Activated CD4-positive, alpha-beta T cell treated with anti-CD3 and anti-CD28 coated beads, Interleukin-2, amount 50 U/mL, for 48 hours (primary cell): ENCODE data around the gene SMIM22.

Experiments used
- DNase-seq, 2 experiments: peaks; one replicate each; pipeline ENCODE4 v3.0.0-alpha.2; 2020

SMIM22 gene

GRCh38 chr16:4797805-4798252, 2.7 kb downstream of the SMIM22 start:
- no peak for DNase-seq

DNA sequence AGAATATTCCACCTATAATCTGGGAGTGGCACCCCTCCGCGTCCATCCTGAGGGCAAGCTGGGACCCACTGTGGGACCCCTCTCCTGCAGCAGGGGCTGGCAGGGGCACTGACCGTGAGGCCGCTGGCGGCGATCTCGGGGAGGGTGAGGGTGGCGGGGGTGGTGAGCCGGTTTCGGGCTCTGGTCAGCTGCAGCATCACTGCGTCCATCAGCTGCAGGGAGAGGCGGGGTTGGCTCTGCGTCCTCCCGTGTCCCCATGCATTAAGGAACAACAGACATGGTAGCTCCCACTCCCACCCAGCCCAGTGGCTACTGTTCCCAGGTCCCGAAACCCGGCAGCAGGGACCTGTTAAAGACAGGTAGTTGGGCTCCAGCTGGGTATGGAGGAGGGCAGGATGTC, 3.3 kb downstream of the SMIM22 start:
- no peak for DNase-seq

- DNase-seq, result no peak
Measured at GRCh38 chr16:4799171-4799855, 4.1 kb downstream of the SMIM22 start.

GRCh38 chr16:4800290-4801041, 5.3 kb downstream of the SMIM22 start:
- no peak for DNase-seq

DNA sequence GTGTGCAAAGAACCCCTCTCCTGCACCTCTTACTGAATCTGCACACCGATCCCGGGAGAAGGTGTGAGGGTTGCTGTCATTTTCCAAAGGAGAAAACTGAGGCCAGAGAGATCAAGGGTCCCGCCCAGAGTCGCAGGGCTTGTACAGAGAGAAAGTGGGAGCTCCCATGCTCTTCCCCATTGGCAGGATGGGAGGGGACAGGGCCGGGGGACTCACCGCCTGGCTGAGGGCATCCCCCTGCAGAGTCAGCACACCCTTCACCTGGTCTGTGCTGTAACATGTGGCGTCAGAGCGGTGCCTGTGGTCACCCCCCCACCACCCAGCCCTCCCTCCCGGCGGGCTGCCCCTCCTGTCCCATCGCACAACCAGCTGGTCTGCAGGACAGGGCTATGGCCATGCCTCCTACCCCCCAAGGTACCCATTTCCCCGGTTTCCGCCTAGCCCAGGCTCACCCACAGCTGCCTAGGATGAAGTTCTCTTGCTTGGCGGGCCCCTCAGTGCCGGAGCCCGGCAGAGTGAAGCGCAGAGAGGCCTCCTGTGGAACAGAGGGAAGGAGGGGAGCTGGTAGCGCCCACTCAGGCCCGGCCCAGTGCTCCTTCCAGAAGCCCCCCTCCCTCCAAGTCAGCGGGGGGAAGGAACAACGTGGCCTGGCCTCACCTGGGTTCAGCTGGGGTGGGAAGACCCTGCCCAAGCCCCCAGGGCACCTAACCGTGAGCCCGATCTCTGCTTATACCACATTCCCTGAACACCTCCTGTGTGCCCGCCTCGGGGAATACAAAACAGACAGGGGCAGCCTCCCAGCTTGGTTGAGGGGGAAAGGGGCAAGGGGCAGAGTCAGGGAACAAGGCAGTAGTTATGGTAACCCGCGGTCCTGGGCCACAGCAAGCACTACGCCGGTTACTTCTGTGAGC, 6.1 kb downstream of the SMIM22 start:
- DNase-seq, result peak in 1 of 2 experiments; percentile 11

DNA sequence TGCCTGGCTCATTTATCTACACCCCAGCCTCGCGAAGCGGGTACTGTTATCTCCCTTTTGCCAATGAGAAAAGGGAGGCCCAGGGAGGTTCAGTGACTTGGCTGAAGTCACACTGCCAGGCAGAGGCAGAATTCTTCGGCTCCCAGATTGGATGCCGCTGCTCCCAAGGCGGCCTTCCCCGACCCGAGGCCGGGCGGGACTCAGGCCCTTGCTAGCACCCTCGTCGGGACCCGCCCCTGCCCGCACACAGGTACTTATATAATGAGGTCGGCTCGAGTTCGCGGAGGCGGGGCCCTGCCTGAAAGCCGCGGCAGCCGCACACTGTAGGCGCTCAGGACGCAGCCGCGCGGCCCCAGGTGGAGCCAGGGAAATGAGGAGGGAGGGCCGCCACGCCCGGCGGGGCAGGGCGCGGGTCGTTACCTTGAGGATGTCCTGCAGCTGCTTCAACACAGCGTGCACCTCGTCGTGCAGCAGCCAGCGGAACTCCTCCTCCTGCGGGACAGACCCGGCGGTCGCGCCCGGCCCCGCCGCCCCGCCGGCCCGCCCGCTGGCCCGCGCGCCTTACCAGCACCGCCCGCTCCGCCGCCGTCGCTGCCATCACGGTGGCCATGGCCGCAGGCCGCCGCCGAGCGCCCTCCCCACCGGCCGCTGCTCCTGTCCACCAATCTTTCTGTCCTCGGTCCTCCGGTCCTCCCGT, 6.9 kb downstream of the SMIM22 start, which contains the start of gene ROGDI:
ROGDI (minus strand) TSS at position 672 of the 697 bp plus-strand sequence; CDS start at position 610, 62 bp downstream.
- peak; percentile 76 to 80 for DNase-seq

DNA sequence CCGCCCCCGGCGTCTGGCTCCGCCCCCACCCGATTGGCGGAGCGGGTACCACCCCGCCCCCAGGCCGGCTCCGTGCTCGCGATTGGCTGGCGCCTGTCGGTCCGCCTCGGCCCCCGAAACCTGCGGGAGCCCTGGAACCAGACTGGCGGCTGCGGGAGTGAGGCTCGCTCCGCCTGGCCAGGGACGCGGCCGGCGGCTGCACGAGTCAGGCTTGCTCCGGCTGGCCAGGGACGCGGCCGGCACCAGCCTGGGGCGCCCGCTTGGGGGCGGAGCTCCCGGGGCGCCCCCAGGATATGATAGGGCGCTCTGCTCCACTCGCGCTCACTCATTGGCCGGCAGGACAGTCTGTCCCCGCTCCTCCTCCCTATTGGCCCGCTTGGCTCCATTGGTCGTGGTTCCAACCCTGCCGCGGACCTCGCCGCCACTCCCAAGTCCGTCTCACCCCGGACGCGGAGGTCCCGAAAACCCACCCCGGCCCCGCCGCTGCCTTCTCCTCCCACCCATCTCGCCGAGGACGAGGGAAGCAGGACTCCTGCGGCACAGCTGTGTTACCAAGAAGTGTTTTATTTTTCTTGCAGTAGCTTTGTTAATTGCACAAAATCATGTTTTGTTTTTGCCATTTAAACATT, 7.6 kb downstream of the SMIM22 start:
- DNase-seq, result peak; percentile 90 to 91

DNA sequence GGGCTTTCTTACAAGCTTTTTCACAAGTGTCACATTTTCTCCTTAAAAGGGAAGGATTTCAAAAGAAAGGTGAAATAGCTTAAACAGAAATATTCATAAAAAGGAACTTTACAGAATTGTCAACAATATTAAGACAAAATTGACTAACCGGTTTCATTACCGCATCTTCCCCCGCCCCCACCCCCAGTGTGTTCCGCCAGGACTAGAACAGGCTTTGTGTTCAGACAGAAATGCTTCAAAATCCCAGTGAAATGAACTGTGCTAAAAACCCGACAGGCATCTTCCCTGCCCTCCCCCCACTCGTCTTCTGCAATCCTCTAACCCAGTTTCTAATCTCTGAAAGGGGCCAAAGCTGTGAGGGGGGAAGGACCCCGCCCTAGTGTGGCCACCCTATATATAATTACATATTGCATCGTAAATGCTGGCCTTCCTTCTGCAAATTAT, 8.3 kb downstream of the SMIM22 start:
- no peak for DNase-seq

DNA sequence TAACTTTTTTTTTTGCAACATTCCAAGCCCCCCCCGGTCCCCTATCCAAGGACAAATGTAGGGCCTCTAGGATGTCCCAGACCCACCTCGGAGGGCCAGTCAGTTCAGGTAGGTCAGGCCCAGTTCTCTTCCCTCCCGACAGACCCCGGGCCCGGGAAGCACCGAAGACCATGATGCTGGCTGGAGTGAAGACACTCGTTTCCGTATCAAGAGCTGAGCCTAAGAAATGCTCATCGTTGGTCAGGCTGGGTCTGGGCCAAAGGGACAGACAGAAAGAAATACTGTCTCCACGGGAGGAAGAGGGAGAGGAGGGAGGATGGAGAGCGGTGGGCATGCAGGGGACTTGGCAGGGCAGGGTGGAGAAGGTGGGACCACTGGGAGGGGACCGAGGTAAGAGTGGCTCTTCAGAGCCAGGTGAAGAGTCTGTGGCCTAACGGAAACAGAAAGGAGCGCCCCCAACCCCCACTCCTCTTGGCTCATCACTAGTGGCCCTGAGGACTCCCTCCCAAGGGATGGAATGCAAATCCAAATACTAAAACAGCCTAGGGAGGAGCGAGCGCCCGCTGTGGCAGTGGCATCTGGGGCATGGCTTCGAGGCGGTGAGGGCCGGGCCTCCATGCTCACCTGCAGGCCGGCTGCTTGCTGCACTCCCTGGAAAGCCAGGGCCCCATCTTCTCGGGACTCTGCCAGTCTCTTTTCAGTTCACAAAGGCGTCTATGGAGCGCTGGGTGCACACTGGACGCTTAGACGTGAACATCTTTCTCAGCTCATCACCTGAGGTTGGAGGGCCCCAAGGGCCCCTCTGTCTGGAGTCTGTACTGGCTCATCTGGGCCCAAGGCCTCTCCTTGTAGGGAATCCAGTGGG, 9.0 kb downstream of the SMIM22 start:
- DNase-seq, result no peak

- no peak for DNase-seq
Measured at GRCh38 chr16:4805231-4805630, 10.1 kb downstream of the SMIM22 start.

GRCh38 chr16:4806280-4806679, 11.1 kb downstream of the SMIM22 start:
- DNase-seq, result no peak

DNA sequence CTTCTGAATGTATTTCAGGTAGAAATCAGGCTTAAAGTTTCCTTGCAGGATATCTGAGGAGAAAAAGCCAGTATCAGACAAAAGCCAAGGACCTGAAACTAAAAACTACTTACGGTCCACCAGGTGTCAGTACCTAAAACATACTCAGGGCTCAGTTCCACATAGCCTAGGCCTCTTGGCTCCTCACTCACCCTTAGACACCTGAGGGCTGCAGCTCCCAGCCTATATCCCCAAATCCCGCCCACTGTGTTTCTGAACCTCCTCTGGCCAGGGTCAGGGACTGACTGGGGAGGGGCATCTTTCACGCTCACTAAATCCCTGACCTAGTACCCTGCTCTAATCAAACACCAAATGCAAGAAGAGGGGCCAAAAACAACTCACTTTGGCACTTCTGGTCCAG, 16.1 kb downstream of the SMIM22 start:
- no peak for DNase-seq

DNA sequence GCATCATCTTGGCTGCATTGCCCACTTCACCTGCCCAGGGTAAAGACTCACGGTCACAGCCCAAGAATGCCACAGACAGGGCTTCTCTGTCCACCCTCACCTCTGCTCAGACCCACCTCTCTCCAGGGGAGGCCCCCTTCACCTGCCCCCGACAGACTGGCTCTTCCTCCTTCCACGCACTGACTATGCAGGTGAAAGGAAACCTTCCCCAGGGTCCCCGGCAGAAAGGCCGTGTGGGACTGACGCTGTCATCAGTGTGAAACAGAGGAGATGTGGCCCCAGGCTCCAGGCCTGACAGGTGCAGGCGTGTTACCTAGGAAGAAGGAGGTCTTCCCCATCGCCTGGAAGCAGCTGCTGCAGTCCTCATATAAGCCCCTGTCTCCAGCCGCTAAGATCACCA, 16.6 kb downstream of the SMIM22 start:
- no peak for DNase-seq

- no peak for DNase-seq
Measured at GRCh38 chr16:4813251-4814003, 18.3 kb downstream of the SMIM22 start.

GRCh38 chr16:4814046-4814445, 18.9 kb downstream of the SMIM22 start:
- DNase-seq, result no peak

DNA sequence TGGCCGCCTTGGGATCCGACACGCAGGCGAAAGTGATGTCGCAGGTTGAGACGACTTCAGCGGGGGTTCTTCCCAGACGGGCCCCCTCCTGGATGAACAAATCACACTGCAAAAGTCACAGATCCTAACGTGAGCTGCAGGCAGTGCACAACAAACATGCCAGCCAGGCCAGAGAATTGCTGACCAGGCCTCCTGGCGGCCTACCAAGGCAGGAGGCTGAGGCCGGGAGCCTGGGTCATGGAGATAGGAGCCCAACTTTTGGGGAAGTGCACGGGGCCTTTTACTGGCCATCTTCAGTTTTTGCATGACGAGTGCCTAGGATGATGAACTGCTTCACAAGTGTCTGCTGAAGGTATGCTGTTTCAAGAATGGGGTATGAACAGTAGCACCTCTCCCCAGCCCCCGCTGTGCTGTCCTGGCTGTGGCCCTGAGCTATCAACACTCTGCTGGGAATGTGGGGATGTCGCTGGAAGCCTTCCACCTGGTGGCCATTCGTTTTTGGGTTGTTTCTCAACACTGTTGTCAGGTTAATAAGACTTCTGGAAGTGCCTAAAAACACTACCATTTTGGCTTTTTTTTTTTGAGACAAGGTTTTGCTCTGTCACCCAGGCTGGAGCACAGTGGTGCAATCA, 19.5 kb downstream of the SMIM22 start:
- DNase-seq, result no peak

DNA sequence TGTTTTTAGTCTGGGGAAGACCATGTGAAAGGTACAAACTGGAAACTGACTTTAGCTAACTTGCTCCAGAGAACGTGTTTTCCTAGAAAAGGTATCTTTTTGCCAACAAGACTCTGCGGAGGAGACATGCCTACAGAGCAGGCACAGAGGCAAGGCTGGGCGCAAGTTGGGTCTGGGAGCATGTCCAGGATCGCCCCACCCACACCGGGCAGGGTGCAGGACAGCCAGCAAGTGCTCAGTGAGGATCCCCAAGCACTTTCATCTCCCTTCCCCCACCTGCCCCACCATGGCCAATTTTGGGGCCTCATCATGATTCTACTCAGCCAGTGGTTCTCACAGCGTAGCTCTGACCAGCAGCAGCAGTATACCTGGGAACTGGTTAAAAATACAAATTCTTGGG, 25.5 kb downstream of the SMIM22 start:
- DNase-seq, result no peak

GRCh38 chr16:4825196-4825595, 30.0 kb downstream of the SMIM22 start:
- no peak for DNase-seq

DNA sequence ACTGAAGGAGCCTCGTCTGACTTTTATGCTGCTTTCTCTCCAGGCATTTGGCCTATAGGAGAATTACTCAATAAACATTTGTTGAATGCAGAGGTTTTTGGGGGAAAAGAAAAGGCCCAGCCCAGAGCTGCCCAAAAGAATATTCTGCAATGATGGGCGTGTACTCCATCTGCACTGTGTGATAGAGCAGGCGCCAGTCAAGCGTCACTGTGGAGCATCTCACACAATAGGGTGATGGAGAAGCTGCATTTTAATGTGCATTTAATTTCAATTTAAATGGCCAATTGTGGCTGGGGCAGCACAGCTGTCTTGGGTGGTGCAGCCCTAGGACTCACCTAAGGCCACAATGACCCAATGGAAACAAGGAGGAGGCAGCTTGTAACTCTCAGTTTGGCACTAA, 31.4 kb downstream of the SMIM22 start:
- no peak for DNase-seq

- DNase-seq, result no peak
Measured at GRCh38 chr16:4826980-4827379, 31.8 kb downstream of the SMIM22 start.
